GM21723 (cell line): ENCODE measurements around the gene CALB2.
"Not testable (repeated sequence)": the region's sequence is repeated elsewhere in the genome, so short reads cannot be mapped to it uniquely, and the experiment has no call there.

Source experiments
- ATAC-seq: cut with Tn5 transposase; IDR thresholded peaks from one replicate; pipeline ENCODE4 v1.9.1; 2021; ENCODE audit warnings: mild to moderate bottlenecking, moderate library complexity; ENCODE audit not compliant: unreplicated experiment

Gene CALB2

DNA sequence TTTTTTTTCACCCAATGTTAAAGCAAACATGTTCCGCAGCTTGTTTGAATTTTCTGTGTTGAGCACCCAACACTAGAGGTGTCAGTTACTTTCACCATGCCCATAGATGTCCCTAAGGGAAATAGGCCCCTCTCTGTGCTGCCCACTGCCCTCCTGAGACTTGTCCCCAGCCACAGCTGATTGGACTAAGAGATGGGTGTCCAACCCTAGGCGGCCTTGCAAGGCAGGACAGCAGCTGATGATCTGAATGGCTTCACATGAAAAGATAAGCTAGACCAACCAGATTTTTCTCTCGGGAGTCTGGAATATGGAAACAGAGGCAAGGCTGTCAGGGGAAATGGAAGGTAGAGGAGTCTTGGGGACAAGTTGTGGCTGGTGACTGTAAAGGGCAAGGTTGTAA is 6.1 kb upstream of the CALB2 start:
- ATAC-seq: no peak

DNA sequence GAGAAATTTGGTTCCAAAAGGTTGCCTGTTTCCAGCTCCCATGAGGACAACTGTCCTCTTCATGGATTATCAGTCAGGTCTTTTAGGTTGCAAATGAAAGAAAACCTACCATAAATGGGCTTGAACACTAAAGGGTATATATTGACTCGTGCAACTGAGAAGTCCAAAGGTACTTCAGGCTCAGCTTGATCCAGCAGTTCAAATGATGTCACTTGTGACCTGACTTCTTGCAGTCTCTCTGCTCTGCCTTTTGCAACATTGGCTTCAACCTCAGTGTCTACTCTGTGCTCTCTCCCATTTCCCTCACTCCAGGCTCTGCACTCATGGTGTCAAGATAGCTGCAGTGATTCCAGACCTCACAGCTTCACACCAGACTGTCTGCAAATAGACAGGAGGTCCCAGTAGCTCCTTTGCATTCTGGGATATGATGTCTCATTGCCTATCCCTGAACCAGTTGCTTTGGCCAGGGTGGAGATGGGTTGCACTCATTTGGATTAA is 5.5 kb upstream of the CALB2 start:
- ATAC-seq: no peak

DNA sequence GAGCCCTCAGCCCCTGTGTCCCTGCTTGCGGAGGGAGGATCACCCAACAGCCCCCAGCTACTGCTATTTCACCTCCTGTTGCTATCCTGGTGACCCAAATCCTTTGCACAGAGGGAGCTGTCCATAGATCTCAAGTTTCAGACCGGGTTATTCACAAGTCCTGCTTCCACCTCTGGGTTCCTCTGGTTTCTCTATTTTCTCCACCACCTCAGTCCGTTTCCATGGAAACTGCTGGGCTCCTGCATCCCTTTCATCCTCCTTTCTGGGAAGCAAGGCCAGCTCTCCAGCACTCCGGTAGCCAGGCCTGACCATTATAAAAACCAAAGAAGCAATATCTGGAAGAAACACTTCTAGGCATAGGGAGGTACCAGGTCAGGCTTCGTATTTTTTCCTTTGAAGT is 4.8 kb upstream of the CALB2 start:
- no peak for ATAC-seq

DNA sequence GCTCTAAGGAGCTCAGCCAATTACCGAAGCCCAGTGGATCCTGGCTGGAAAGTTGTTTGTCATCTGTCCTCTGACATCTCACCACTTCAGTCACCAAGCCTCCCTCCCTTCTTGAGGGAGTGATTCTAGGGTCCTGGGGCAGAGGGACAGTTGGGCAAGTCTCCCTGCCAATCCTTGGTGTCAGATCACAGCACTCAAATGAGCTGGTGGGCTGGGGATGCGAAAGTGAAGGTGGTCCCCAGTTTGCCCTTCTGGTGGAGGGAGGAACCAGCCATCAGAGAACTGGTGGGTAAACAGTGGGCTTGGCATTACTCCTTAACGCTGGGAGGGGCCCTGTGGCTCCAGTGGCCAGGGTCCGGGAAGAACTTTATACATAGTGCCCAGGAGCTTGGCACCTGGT is 4.4 kb upstream of the CALB2 start:
- ATAC-seq: no peak

DNA sequence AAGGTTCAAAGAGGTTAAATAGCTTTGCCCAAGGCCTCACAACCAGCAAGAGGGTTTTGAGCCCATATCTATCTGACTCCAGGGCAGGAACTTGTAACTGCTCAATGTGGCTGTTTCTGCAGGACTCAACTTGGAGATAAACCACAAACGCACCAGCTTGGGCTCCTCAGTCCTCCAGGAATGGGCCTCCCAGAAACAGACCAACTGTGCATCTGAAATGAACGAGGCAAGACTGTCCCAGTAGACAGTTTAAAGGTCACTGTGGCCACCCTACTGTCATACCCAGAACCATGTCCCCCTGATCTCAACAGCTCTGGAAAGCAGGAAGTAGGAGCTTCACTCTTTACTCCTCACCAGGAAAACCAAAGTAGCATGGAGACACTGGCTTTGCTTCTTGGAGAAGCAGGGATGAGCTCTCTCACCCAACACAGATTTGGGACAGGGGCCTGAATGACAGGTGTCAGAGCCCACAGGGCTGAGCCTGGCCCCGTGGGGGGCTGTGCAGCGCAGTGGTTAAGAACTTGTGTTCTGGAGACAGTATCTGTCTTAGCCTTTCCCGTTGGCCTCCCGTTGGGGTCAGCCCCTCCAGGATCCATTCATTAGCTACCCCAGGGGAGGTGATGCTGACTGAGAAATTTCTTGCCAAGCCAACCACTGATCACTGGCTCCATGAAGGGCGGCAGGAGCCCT is 2.3 kb upstream of the CALB2 start:
- no peak for ATAC-seq

DNA sequence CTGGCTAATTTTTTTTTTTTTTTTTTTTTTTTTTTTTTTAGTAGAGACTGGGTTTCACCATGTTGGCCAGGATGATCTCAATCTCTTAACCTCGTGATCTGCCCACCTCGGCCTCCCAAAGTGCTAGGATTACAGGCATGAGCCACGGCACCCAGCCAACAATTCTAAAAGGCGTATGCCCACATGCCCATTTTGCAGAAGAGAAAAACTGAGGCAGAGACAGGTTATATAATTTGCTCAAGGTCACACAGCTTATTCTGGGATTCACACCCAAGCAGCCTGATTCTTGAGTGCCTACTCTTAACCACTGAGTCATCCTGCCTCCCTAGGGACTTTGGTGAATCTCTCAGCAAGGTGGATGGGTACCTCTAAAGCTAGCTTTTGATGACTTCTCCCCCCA is 1.6 kb upstream of the CALB2 start:
- ATAC-seq: not testable (repeated sequence)

DNA sequence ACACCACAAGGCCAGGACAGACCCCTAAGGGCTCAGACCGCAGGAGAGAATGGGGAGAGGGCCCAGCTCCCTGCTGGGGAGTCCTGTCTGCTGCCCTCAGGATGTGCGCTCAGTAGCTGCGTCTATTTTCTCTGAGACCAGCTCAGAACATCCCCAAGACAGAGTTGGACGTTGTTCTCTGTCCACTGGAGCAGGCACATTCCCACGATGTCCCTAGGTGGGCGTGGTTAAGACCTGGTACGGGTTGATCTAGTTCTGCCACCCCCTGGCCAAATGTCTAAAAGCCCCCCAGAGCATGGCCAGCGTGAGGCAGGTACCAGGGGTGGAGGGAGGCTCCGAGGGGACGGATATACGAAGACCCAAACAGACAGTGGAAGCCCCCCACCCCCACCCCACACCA is 842 bp upstream of the CALB2 start:
- ATAC-seq: no peak

DNA sequence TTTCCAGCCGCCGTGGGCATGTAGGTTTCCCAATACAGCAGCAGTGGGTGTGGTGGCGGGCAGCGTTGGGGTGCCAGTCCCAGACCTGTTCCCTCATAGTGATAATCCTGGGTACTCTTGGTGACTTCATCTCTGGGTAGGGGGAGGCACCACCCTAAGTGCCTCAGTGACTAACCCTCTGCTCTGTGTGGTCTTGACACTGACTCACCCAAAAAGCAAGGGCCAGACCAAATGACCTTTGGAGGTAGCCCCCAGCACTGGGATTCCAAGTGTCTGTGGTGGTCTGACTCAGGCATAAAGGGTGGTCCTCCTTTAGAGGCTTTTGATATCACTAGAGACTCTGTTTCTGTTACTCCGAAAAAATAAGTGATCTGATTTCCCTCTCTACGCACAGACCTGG is 908 bp downstream of the CALB2 start:
- no peak for ATAC-seq

DNA sequence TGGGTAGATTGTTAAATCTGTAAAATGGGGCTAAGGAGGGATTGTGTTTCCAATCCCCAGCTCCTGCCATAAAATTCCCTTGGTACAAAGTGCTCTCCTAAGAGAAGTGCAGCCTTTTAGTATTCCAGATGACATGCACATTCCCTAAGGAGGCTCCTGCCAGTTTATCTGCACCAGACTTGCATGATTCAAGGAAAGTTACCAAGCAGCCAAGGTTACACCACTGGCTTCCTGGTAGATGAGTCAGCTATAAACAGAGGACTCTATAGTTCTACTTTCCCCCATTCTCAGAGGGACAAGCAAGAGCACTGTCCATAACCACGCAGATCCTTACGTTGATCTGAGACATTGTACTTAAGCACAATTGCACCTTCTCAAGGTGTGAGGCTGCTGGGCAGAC is 1.9 kb downstream of the CALB2 start:
- ATAC-seq: no peak

DNA sequence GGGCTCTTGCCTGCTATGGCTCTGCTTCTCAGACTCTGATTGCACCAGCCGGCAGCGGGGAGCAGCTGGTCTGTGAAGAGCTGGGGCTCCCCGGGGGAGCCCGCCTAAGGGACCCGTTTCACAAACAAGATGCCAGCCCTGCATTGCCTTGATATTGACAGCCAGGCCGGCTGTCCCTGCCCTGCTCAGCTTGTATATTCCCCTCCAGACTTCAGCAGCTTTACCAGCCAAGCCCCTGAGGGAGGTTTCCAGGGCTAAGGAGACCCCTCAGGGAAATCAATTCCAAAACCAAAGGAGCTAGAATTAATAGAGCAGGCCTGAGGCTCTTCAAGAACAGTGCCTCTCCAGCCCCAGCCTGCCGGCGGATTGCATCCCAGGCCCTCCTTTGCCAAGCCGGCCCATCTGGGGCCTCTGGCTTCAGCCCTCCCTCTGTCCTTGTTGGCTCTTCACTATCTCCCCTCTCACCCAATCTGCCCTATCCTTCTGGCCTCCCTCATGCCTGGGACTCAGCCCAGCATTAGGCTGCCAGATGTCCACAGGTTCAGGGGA is 5.7 kb downstream of the CALB2 start:
- no peak for ATAC-seq

DNA sequence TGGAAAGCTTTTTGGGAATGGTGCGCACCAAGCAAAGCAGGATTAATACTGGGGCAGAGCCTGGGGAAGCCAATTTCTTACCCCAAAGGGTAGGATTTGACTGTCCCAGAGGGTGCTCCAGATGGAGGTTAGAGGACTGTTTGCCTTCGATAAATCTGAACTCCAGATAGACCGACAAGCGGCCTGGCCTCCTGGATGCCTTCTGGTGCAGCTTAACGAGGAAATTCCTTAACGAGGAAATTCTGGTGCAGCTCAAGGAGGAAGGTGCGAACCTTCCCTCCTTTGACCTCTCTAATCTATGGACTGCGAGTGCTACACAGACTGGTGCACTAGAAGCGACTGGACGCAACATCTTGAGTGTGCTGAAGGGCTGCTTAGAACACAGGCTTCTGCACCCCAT is 6.5 kb downstream of the CALB2 start:
- ATAC-seq: no peak

DNA sequence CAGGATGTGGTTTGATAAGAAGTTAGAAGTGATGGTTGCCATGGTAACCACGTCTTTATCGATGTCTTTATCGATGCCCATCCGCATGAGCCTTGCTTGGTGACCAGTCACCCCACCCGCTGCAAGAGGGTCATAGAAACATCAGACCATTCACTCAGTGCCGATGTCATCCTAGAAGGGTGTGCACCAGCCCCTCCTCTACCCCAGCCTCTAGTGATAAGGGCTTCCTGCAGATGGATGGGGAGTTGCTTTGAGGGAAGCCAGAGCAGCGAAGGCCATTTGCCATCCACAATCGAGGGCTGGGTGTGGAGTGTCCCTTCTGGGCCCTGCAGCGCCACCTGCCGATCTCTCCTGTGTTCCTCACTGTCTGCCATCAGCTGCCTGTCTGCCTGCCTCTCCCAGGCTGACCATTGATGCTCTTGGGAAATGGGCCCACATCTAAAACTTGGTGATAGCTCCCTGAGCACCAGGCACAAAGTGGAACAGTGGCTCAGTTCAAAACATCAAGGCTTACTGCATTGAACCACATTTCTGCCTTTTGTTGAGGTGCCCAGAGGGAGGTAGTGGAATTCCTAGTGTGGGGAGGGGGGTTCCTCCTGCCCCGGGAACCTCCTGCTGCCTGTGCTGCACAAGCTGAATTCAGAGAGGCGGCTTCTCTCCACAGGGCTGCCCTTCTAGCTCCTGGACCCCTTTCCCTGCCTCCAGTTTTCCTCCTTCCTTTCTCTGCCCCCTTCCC is 8.9 kb downstream of the CALB2 start:
- no peak for ATAC-seq

DNA sequence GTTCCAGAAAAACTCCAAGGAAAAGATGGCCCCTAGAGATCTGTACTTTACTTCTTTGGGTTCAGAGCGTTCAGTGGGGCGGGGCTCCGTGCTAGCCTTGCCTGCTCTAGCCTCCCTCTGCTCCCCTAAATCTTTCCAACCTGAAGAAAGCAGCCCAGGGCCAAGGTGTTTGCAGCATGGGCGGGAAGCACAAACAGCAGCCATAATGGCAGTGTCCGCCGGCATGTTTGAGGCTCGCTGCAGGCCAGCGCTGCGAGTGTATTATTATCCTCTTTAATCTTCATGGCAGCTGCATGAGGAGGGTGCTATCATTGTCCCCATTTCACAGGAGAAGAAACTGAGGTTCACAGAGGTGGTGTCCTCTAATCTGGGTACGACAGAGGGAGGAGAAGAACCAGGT is 10.4 kb downstream of the CALB2 start:
- no peak for ATAC-seq

DNA sequence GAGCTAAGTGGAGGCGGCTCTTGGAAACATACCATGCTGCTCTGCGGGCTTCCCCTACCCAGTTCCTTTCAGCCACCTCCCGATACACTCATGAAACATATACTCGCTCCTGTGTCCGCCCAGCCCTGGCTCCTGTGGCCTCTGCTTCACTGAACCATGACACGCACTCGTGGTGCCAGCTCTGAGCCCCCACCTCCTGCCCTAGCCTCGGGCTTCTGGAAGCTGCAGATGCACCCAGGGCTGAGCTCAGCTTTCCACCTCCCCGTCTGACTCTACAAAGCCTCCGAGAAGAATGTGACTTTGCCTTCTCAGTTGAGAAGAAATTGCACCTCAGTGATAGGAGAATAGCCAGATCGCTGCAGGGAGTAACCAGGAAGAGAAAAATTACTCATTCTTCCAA is 11.0 kb downstream of the CALB2 start:
- no peak for ATAC-seq

DNA sequence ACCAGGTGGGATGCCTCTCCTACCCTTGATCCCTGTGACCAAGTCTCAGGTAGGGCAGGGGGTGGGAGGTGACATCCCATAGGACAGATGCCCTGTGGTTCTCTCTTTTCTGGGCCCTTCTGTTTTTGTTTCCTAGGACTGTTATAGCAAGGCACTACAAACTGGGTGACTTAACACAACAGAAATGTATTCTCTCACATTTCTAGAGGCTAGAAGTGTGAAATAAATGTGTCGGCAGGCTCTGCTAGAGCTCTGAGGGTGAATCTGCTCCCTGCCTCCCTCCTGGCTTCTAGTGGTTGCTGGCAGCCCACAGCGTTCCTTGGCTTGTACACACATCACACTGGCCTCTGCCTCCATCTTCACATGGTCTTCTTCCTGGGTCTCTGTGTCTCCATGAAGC is 12.7 kb downstream of the CALB2 start:
- ATAC-seq: no peak

DNA sequence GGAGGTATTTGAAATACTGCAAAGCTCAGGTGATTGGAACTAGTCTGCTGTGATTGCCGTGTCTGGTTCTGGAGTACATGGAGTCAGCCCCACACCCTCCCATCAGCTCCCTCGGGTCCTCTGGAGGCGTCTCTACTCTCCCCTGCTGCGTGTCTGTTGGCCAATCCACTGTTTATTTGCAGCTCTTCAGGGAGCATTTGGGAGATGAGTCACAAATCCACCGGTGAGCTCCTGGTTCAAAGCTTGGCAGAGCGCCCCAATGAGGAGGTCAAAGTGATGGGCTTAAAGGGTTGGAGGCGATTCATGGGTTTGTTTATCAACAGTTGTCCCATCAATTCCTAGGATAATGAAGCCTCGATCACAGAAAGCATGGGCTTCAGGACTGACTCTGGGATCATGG is 14.6 kb downstream of the CALB2 start:
- no peak for ATAC-seq

DNA sequence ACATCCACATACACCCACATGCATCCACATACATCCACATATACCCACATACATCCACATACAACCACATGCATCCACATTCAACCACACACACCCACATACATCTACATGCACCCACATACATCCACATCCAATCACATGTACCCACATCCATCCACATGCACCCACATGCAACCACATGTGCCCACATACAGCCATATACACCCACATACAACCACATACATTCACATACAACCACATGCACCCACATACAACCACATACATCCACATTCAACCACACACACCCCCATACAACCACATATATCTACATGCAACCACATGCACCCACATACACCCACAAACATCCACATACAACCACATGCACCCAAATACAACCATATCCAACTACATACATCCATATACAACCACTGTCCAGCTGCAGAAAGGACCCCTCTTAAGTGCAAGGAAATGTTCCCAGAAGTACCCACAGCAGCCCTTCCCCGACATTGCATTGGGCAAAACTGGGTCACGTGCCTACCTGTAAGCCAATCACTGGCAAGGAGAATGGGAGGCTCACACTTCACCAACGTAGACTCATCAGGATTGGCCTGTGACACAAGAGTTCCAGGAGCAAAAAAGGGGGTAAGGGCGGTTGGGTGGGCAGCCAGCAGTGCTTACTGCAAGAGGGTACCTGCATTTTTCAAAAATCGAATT is 18.1 kb downstream of the CALB2 start:
- ATAC-seq: no peak

DNA sequence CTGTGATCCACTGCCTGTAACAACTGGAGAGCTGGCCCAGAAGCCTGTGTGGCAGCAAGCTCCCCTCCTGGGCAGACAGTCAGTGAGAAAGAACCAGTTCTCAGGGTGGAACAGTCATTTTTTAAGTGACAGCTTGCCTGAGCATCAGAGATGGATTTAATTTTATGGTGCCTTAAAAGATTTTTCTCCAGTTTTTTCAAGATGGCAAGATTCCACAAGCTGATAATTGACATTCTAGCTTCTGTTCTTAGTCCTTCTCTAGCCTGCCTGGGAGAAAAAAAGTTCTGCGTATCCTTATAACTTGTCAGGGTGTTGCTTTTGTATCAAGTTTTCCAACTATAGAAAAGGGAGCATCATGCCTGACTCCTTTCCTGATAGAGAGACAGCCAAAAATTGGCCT is 21.2 kb downstream of the CALB2 start:
- ATAC-seq: no peak

DNA sequence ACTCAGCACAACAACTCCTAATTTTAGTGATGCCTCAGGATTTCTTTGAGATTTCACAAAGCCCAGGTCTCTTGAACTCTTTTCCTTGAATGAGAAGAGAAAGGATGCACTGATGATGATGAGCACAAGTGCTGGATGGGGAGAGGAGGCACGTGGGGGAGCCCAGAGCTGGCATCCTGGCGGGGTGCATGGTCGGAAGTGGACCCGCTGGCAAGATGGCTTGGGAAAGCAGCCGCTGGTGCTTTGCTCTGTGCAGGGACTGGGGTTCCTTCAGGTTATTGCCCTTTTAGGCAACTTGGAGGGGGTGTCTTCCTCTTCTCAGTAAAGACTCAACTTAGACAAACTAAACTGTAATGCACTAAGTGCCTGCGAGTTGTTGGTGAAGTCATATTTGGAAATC is 22.3 kb downstream of the CALB2 start:
- no peak for ATAC-seq

DNA sequence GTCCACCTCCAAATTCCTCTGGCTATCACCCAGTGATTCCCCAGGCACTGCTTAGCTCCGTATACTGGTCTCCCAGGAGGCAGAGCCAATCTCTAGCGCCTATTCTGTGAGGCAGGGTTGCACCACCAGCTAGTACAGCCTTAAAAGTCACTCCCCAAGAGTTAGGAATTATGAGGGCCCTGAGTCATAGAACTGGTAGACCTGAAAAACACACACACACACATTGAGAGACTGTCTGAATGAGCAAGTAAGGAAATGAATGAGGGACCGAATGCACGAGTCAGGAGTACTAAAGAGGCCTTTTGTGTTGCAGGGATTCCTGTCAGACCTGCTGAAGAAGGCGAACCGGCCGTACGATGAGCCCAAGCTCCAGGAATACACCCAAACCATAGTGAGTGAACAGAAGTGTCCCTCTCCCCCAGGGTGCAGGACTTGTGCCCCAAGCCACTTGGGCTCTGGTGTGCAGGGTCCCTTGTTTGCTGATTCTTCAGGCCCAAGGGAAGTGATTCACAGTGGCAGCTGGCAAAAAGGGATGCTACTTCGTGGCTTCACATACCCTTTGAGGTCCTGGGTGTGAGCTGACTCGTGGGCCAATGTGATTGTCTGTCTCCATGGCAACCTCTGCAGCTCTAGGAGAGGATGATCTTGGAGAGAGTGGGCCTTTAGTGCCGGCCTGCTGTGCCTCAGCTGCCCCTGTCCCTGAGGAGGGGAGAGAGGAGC is 24.7 kb downstream of the CALB2 start:
- no peak for ATAC-seq

DNA sequence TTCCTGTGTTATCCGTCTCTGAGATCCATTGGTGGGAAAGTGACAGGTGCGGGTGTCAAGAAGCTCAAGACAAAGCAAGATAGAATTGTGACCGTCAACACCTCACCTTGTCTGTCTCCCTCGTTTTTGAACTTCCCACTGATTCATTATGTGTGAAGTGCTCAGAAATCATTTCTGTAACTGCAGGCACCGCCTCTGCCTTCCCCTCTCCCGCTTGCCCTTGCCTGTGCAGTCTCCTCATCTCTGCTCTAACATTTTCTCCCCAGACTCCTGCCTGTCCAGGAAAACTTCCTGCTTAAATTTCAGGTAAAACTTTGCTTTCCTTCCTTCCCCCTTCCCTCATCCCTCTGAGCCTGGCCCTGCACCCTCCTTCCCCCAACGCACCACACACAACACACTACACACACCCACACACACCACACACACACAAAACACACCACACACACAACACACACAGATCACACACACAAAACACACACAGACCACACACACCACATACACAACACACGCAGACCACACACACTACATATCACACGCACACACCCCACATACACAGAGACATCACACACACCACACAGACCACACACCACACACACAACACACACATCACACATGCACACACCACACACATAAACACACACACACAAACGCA is 25.7 kb downstream of the CALB2 start:
- ATAC-seq: no peak
